DMS114 treated with DMSO at 0.1 percent for 48 hours (cell line): ENCODE measurements around the gene SYNE2.

ENCODE experiments used
- DNase-seq: peaks from one replicate; lab custom pipeline; 2025; ENCODE audit not compliant: unreplicated experiment; lab: John Stamatoyannopoulos, UW

Gene SYNE2

GRCh38 chr14:63960926-63961567 lies 108.2 kb downstream of the SYNE2 start:
- DNase-seq: no peak

GRCh38 chr14:63962906-63963305 lies 110.1 kb downstream of the SYNE2 start:
- DNase-seq: no peak

GRCh38 chr14:63963439-63963838 lies 110.6 kb downstream of the SYNE2 start:
- no peak for DNase-seq

DNA sequence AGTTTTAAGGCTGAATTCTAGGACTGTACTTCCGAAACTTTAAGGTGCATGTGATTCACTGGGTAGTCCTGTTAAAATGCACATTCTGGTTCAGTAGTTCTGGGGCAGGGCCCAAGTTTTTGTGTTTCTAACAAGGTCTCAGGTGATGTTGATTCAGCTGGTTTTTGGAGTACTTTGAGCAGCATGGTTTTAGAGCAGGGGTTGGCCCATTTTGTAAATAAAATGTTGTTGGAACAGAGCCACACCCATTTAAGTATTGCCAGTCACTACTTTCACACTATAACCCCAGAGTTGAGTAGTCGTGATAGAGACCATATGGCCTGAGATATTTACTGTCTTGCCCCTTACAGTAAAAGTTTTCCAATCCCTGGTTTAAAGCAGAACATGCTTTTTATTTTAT lies 111.3 kb downstream of the SYNE2 start:
- no peak for DNase-seq

GRCh38 chr14:63966407-63966806 lies 113.6 kb downstream of the SYNE2 start:
- no peak for DNase-seq

GRCh38 chr14:63972323-63972932 lies 119.6 kb downstream of the SYNE2 start:
- no peak for DNase-seq

GRCh38 chr14:63974176-63974575 lies 121.4 kb downstream of the SYNE2 start:
- no peak for DNase-seq

- DNase-seq: no peak
Observed at GRCh38 chr14:63981569-63981968, 128.8 kb downstream of the SYNE2 start.

GRCh38 chr14:63982156-63982555 lies 129.4 kb downstream of the SYNE2 start:
- DNase-seq: no peak

DNA sequence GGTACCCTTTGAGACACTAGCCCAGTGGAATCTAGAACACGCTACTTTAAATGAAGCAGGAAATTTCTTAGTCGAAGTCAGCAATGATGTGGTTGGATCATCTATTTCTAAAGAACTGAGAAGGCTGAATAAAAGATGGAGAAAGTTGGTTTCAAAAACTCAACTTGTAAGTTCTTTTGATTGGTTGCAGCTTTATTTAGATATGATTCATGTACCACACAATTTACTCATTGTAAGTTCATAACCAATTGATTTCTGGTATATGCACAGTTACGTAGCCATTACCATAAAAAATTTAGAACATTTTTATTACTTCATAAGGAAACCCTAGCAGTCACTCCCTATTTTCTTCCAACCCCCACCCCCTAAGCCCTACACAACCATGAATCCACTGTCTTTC lies 129.8 kb downstream of the SYNE2 start:
- no peak for DNase-seq

DNA sequence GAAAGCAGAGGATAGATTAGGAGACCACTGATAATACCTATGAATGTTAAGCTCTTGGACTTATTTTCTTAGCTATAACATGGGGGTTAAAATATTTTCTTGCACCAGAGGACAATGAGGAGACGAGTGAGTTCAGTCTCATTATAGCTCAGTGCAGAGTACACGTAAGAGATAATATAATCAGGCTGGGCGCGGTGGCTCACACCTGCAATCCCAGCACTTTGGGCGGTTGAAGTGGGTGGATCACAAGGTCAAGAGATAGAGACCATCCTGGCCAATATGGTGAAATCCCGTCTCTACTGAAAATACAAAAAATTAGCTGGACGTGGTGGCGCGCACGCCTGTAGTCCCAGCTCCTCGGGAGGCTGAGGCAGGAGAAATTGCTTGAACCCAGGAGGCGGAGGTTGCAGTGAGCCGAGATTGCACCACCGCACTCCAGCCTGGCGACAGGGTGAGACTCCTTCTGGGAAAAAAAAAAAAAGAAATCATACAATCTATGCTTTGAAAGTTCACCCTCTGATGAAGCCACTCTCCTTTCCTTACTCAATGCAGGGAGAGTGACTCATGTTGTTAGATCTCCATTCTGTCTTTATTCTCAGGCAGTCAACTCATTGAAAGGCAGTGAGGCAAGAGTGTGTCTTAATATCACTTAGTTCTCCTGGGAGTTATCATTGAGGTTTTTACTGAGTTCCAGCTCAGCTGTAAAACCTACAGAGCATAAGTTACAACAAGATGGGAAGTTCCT lies 134.2 kb downstream of the SYNE2 start:
- no peak for DNase-seq

DNA sequence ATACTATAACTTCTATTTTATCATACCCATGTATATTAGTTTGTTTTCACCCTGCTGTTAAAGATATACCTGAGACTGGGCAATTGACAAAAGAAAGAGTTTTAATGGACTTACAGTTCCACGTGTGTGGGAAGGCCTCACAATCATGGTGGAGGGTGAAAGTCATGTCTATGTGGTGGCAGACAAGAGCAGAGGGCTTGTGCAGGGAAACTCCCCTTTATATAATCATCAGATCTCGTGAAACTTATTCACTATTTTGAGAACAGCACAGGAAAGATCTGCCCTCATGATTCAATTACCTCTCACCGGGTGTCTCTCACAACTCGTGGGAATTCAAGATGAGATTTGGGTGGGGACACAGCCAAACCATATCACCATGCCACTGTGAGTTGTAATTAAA lies 135.8 kb downstream of the SYNE2 start:
- DNase-seq: no peak

DNA sequence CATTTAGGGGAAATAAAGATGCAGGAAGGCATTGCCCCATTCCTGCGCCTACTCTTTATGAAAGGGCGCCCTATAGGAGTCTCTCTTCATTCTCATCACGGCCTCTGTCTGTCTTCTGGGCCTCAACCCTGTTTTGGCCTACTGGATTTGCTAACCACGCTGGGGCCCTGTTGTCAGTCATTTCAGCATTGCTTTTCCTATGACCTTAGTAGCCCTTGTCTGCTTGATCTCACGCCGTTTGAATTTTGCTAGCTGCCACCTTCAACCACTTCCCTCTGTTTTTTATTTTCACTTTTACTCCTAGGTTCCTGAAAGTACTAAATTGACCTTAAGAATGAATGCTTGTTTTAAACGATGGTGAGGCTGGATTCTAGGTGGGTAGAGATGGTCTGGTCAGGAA lies 139.0 kb downstream of the SYNE2 start:
- DNase-seq: no peak

GRCh38 chr14:63992858-63993257 lies 140.1 kb downstream of the SYNE2 start:
- no peak for DNase-seq

GRCh38 chr14:63993992-63994391 lies 141.2 kb downstream of the SYNE2 start:
- no peak for DNase-seq

- no peak for DNase-seq
Observed at GRCh38 chr14:63995285-63995684, 142.5 kb downstream of the SYNE2 start.

DNA sequence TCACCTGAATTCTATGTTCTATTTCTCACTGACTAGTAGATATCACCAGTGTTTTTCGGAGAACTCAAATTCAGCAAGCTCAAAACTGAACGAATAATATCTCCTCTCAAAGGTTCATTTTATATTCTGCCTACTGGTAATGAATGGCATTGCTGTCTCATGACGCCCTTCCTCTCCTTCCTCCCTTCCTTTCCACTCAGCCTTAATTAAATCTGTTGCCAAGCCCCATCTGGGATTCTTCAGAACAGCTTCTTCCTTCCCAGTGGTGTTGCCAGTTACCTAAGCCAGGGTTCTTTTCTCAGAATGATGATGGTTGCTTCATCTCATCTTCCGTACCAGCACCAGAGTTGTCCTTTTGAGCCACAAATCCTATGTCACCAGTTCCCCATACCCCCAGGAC lies 143.2 kb downstream of the SYNE2 start:
- no peak for DNase-seq

DNA sequence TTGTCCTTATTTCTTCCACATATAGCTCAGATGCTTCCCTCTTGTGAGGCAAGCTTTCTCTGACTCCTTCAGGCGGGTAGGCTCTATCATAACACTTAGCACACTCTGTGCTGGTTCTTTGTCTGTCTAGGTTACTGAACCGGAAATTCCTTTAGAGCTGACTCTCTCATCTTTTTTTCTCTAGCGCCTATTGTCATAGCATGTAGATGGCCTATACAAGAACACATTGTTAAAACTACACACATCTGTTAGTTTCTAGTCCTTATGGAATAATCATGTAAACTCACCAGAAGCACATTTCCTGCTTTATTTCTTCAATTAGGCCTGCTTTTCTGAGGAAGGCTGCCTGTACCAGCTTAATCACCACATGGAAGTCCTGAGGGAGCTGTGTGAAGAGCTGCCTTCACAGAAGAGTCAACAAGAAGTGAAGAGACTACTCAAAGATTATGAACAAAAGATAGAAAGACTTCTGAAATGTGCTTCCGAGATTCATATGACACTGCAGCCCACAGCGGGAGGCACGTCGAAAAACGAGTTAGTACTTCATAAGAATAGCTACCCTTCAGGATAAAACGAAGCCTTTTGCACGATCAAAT lies 143.9 kb downstream of the SYNE2 start:
- DNase-seq: no peak

DNA sequence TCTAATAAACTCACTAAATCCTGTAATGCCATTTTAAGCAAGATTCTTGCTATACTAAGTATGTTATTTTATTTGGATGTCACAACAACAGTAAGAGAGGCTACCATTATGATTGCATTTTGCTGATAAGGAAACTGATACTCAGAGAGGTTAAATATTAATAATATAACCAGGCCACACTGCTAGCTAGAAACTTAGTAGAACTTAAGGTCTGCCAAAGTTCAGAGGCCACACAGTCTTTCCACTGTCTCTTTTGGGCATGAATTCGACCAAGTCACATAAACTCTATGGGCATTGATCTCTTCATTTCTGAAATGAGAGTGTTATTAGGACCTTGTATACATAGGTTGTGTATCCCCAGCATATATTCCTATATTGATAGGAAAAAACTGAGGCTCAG lies 147.9 kb downstream of the SYNE2 start:
- no peak for DNase-seq

- no peak for DNase-seq
Observed at GRCh38 chr14:64005822-64006221, 153.0 kb downstream of the SYNE2 start.

DNA sequence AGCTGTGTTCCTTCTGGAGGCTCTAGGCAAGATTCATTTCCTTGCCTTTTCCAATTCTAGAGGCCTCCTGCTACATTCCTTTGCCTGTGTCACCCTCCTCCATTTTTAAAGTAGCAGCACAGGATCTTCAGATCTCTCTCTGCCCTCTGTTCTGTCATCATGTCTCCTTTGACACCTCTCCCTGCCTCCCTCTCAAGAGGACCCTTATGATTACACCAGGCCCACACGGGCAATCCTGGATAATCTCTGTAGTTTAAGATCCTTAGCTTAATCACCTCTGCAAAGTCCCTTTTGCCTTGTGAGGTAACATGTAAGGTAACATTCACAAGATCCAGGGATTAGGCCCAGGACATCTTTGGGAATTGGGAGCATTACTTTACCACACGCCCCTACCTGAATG lies 155.2 kb downstream of the SYNE2 start:
- DNase-seq: no peak

DNA sequence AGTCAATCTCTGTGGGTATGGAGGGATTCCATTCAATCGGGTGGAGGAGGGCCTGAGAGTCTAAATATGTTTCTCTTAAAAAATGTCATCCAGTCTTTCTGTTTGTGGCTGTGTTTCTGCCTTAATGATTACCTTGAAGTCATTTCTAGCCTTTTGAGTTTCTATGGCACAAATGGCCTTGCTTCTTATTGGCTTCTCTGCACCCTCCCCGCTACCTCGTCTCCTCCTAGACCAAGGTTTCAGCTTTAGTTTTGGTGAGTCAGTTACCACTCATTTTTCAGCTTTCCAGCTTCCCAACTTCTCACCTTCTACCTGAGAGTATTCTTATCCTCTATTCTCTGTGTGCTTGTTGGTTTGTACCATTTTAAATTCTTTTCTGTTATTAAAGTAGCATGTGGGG lies 159.2 kb downstream of the SYNE2 start:
- no peak for DNase-seq
